ENCODE data around the gene WWOX. TPM values are rescaled to one million over a fixed set of nuclear protein-coding genes. Genes with fewer than 3 reads are reported as not detected.

The WWOX gene
- total and polyA plus RNA-seq, 2 donors (not counting 1 experiment from before 2014, with no cell fraction given), result 10.5 to 42.3 TPM

GRCh38 chr16:78098595-78099270, 721 bp upstream of the WWOX start:
- H3K4me3 ChIP-seq (ENCODE audit: control extremely low read depth in 1 of 5, extremely low read depth in 1 of 5, insufficient read depth in 1 of 5, low read depth in 2 of 5, low read length in 4 of 5), result peak overlapping the region; percentile 36 to 97 (median 89)
- ATAC-seq (ENCODE audit: low read depth) (no peak), DNase-seq (no peak)
- TF ChIP-seq CTCF (IDR thresholded peaks at IDR 0.05) (no peak), EZH2 (IDR thresholded peaks at IDR 0.05; ENCODE audit: borderline replicate concordance, insufficient read depth, low read depth, low read length, poor library complexity, severe bottlenecking) (no peak)
- H3K27me3 ChIP-seq (replicated peaks in 1 of 4; ENCODE audit: control extremely low read depth in 1 of 4, control insufficient read depth in 3 of 4, insufficient read depth in 4 of 4, low read length in 3 of 4), result no peaks in the 10 kb centered on the region
- H3K27ac ChIP-seq (ENCODE audit: low read length in 2 of 2), result peak overlapping the region; percentile 81
- ChIA-PET CTCF (interaction anchor here (0.8 to 2.0 kb wide), 4 partner anchors 10 to 424 kb away, joined by 3 to 7 read pairs (median 4); no protein-coding TSS in a partner anchor), POLR2A (no interaction called here)
- peaks cover 11 to 16% of the 10 kb centered on the region in 2 donors for H3K4me1 ChIP-seq (ENCODE audit: control insufficient read depth in 2 of 2, insufficient read depth in 2 of 2, low read length in 2 of 2)
- H3K27ac Mint-ChIP-seq, result peak overlapping the region; percentile 94
- peaks cover 7% of the 10 kb centered on the region for H3K79me2 ChIP-seq (ENCODE audit: control insufficient read depth, insufficient read depth, low read length)
- no peaks in the 10 kb centered on the region for H3K9me3 Mint-ChIP-seq (ENCODE audit: insufficient read depth)
- H2AFZ ChIP-seq (ENCODE audit: insufficient read depth, low read depth, low read length, poor library complexity, severe bottlenecking), result peak overlapping the region; percentile 100
- intact Hi-C loops (cut with micrococcal nuclease), result no loop called here
- no peaks in the 10 kb centered on the region for H3K36me3 ChIP-seq (replicated peaks in 1 of 2; ENCODE audit: control extremely low read depth in 1 of 2, control insufficient read depth in 1 of 2, extremely low read depth in 1 of 2, insufficient read depth in 2 of 2, low read length in 1 of 2)
- H4K20me1 ChIP-seq (ENCODE audit: control insufficient read depth, insufficient read depth, low read length, poor library complexity, severe bottlenecking), result peaks cover 4% of the 10 kb centered on the region
- peaks cover 0 to 5% (median 0%) of the 10 kb centered on the region in 3 donors for H3K9me3 ChIP-seq (ENCODE audit: control extremely low read depth in 1 of 3, control insufficient read depth in 2 of 3, insufficient read depth in 1 of 3, low read length in 2 of 3)
- WGBS (ENCODE audit: insufficient coverage), result 48% methylated on average over 7 of the region's 12 CpGs
- peaks cover 22% of the 10 kb centered on the region for H3K4me1 Mint-ChIP-seq
- H3K9ac ChIP-seq (ENCODE audit: low read length), result peak overlapping the region; percentile 96
- H3K4me3 Mint-ChIP-seq, result peak overlapping the region; percentile 95
- peaks cover 18% of the 10 kb centered on the region for H3K27me3 Mint-ChIP-seq
- H3K4me2 ChIP-seq (replicated peaks; ENCODE audit: low read depth, low read length, poor library complexity, severe bottlenecking), result peak overlapping the region; percentile 88

- peak overlapping the region; percentile 95 for H3K4me3 Mint-ChIP-seq
- peaks cover 13% of the 10 kb centered on the region for H3K79me2 ChIP-seq (ENCODE audit: control insufficient read depth, insufficient read depth, low read length)
- H3K4me1 Mint-ChIP-seq, result peaks cover 22% of the 10 kb centered on the region
- ATAC-seq (ENCODE audit: low read depth) (no peak), DNase-seq (no peak)
- no peaks in the 10 kb centered on the region for H3K36me3 ChIP-seq (replicated peaks in 1 of 2; ENCODE audit: control extremely low read depth in 1 of 2, control insufficient read depth in 1 of 2, extremely low read depth in 1 of 2, insufficient read depth in 2 of 2, low read length in 1 of 2)
- peak overlapping the region; percentile 81 for H3K27ac ChIP-seq (ENCODE audit: low read length in 2 of 2)
- no peaks in the 10 kb centered on the region for H3K27me3 ChIP-seq (replicated peaks in 1 of 4; ENCODE audit: control extremely low read depth in 1 of 4, control insufficient read depth in 3 of 4, insufficient read depth in 4 of 4, low read length in 3 of 4)
- peak overlapping the region; percentile 88 for H3K4me2 ChIP-seq (replicated peaks; ENCODE audit: low read depth, low read length, poor library complexity, severe bottlenecking)
- H3K27me3 Mint-ChIP-seq, result peaks cover 8% of the 10 kb centered on the region
- no peak for TF ChIP-seq EZH2 (IDR thresholded peaks at IDR 0.05; ENCODE audit: borderline replicate concordance, insufficient read depth, low read depth, low read length, poor library complexity, severe bottlenecking)
- TF ChIP-seq CTCF (IDR thresholded peaks at IDR 0.05), result peak; percentile 8
- H3K9me3 ChIP-seq (ENCODE audit: control extremely low read depth in 1 of 3, control insufficient read depth in 2 of 3, insufficient read depth in 1 of 3, low read length in 2 of 3), result peaks cover 0 to 5% (median 0%) of the 10 kb centered on the region in 3 donors
- H3K9me3 Mint-ChIP-seq (ENCODE audit: insufficient read depth), result no peaks in the 10 kb centered on the region
- peak overlapping the region; percentile 45 to 97 (median 89) for H3K4me3 ChIP-seq (ENCODE audit: control extremely low read depth in 1 of 5, extremely low read depth in 1 of 5, insufficient read depth in 1 of 5, low read depth in 2 of 5, low read length in 4 of 5)
- peaks cover 11 to 16% of the 10 kb centered on the region in 2 donors for H3K4me1 ChIP-seq (ENCODE audit: control insufficient read depth in 2 of 2, insufficient read depth in 2 of 2, low read length in 2 of 2)
- CTCF ChIA-PET, result interaction anchor here (0.9 to 2.0 kb wide), 7 partner anchors 15 to 425 kb away, joined by 3 to 5 read pairs (median 4); no protein-coding TSS in a partner anchor
- H2AFZ ChIP-seq (ENCODE audit: insufficient read depth, low read depth, low read length, poor library complexity, severe bottlenecking), result peak overlapping the region; percentile 100
- H4K20me1 ChIP-seq (ENCODE audit: control insufficient read depth, insufficient read depth, low read length, poor library complexity, severe bottlenecking), result peaks cover 4% of the 10 kb centered on the region
- peak overlapping the region; percentile 74 for H3K27ac Mint-ChIP-seq
- POLR2A ChIA-PET, result no interaction called here
- 13% methylated on average over 11 of the region's 12 CpGs for WGBS (ENCODE audit: insufficient coverage)
- intact Hi-C loops (cut with micrococcal nuclease), result no loop called here
- peak overlapping the region; percentile 96 for H3K9ac ChIP-seq (ENCODE audit: low read length)
Observed at GRCh38 chr16:78100112-78100467, 636 bp downstream of the WWOX start.
